Suppressor macrophage (primary cell): ENCODE results near the gene MEIOSIN.
"Not testable (repeated sequence)": the region's sequence is repeated elsewhere in the genome, so short reads cannot be mapped to it uniquely, and the experiment has no call there.

Source experiments
- DNase-seq, 4 experiments: peaks; one replicate each; pipeline ENCODE4 v3.0.0-alpha.2; 2020 to 2022

MEIOSIN gene

DNA sequence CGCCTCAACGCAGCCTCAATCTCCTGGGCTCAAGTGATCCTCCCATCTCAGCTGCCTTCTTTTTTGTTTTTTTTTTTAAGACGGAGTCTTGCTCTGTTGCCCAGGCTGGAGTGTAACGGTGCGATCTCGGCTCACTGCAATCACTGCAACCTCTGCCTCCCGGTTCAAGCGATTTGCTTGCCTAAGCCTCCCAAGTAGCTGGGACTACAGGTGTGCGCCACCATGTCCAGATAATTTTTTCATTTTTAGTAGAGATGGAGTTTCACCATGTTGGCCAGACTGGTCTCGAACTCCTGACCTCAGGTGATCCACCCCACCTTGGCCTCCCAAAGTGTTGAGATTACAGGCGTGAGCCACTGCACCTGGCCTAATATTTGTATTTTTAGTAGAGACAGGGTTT is 13.2 kb upstream of the MEIOSIN start:
- DNase-seq: not testable (repeated sequence)

GRCh38 chr19:45728683-45729082 is 4.6 kb upstream of the MEIOSIN start:
- DNase-seq: not testable (repeated sequence)

GRCh38 chr19:45729800-45730290 is 3.4 kb upstream of the MEIOSIN start:
- DNase-seq: peak; percentile 17 to 53 (median 34)

DNA sequence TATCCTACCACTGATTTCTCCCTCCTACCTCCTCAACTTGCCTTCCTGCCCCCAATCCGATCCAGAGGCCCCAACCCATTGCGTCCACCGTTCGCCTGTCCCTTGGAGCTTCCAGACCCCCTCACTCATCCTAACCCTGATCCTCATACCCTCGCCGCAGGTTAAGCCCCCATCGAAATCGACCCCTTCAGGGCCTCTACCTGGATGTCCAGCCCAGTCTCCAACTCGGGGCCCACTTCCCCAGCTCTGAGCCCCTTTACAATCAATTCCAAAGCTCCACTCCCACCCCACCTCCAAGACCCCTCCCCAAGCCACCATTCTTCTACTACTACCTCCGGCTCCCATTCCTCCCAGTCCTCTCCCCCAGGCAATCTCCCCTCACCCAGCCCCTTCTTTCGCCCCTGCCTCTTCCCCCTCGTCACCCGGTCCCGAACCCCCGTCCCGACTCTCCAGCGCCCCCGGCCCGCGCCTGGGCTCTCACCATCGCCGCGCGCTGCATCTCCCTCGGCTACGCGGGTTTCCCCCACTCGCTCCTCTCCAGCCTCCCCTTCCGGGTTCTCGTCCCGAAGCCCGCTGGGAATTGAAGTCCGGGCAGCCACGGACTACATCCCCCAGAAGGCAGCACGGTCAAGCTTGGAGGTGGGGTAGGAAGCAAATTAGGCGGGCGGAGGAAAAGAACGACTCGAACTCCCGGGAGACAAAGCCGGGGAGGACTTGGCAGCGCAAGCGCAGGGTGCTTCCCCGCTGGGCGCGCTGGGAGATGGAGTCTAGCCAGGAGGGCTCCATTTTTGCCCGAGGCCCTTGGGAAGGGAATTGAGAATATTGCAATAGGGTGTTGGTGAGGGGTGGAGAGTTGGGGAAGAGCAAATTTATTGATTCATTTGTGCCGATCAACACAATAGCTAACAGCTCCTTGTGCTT is 2.6 kb upstream of the MEIOSIN start, which contains the start of gene FBXO46:
TSS of gene FBXO46 (minus strand) at position 529 of the 921 bp plus-strand sequence. CDS start 17,401 bp downstream, outside the sequence.
- DNase-seq: peak; percentile 96 to 98 (median 98)

DNA sequence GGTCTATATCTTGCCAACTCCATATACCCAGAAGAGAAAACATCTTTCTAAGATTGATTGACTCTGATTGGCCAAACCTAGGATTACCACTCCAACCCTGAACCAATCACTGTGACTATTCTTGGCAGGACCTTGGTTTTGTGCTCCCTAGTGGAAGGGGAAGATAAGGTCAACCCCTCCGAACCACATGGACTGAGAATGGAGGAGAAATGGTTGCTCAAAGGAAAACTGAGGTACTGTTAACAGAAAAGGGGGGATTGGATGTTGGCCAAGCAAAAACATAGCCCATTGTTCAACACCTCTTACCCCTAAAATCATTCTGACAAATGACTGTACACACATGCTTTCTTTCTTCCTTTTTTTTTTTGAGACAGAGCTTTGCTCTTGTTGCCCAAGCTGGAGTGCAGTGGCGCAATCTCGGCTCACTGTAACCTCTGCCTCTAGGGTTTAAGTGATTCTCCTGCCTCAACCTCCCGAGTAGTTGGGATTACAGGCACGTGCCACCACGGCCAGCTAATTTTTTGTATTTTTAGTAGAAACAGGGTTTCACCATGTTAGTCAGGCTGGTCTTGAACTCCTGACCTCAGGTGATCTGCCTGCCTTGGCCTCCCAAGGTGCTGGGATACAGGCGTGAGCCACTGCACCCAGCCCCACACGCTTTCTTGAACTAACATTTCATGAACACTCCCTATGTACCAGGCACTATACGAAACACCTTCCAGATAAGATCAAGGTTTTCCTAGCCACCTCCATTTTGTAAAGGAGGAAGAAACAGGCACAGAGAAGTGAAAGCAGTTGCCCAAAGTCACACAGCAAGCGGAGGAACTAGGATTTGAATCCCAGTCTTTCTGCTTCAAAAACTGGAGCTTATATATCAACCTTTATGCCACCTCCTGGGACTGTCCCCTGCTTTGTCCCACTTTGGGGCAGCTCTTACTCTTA is 6.5 kb downstream of the MEIOSIN start:
- DNase-seq: peak; percentile 27 to 60 (median 51)

DNA sequence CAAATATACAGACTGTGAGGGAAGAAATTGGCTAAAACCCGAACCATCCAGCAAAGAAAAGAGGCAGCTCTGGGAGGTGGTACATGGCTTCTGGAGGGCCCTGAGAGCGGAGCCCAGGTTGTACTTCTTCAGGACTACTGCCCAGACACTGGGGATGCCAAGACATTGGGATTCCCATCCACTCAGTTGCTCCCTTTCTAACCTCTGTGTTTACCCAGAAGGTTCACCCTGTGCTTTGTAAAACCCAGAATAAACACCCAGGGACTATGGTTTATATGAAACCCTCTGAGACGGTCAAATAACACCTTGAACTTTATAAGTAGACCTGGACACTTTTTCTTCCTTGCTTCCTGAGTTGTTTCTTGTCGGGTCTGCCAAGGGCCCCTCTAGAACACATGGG is 9.7 kb downstream of the MEIOSIN start:
- DNase-seq: no peak

DNA sequence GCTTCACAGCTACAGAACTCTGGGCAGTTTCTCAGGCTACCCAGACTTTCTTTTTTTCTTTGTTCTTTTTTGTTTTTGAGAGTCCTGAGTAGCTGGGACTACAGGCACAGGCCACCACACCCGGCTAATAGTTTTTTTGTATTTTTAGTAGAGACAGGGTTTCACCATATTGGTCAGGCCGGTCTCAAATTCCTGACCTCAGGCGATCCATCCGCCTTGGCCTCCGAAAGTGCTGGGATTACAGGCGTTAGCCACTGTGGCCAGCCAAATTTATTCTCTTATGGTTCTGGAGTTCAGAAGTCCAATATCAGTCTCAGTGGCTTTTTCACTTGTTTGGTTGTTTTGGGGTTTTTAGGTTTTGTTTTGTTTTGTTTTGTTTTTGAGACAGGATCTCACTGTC is 12.4 kb downstream of the MEIOSIN start:
- no peak for DNase-seq

DNA sequence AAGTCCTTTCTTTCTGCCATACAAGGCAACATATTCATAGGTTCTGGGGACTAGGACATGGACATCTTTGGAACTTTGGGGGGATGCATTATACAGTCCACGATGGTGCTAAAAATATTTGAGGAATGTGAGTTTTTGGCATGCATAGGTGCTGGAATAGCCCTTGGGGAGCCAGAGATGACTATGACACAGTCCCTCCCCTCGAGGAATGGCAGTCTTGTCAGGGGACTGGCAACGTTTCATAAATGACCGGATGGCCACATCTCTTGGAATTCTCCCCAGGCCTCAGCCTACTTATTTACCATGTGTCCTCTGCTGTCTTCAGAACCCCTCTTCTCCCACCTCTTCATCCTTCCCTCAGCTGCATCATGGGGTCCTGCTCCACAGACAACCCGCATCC is 13.6 kb downstream of the MEIOSIN start:
- no peak for DNase-seq

DNA sequence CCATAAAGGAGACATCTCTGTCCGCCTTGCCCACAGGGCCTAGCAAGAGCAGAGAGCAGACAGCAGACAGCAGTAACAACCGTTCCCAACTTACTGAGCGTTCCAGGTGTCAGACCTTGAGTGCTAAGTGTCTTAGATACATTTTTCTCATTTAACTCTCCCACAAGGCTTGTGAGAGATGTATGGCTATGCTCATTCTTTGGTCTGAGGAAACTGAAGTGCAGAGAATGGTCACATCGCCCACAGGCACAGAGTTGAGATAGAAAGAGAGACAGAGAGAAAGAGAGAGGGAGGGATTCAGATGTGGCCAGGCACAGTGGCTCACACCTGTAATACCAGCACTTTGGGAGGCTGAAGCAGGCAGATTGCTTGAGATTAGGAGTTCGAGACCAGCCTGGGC is 14.3 kb downstream of the MEIOSIN start:
- DNase-seq: no peak

DNA sequence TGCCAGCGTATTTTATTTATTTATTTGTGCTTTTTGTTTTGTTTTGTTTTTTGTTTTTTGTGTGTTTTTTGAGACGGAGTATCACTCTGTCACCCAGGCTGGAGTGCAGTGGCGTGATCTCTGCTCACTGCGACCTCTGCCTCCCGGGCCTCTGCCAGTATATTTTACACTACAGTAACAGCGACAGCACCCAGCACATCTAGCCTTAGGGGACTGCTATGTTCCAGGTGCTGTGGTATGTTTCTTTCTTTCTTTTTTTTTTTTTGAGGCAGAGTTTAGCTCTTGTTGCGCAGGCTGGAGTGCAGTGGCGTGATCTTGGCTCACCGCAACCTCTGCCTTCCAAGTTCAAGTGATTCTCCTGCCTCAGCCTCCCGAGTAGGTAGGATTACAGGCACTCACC is 18.2 kb downstream of the MEIOSIN start:
- not testable (repeated sequence) for DNase-seq

- DNase-seq: peak in 2 of 4 experiments; percentile 24 to 36
These were observed 19.4 kb downstream of the MEIOSIN start for GRCh38 chr19:45752639-45753038.

GRCh38 chr19:45753548-45753947 is 20.3 kb downstream of the MEIOSIN start:
- DNase-seq: no peak

- DNase-seq: no peak
These were observed 21.1 kb downstream of the MEIOSIN start for GRCh38 chr19:45754323-45754722.

GRCh38 chr19:45757695-45758094 is 24.5 kb downstream of the MEIOSIN start:
- no peak for DNase-seq

DNA sequence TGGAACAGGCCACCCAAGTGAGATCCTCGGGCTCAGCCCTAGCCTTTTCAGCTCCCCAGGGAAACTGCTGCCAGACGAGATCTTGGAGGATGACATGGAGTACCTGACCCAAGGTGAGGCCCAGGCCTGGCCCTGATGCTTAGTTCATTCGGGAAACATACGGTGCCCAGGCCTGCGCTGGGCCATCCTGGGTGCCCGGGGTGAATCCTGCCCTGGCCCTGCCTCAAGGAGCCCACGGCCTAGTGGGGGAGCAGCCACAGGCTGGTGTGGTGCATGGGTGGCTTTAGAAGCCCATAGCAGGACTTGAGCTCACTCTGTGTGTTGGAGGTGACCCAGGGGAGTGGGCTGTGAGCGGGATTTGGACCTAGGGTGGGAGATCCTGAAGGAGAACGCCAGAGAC is 25.7 kb downstream of the MEIOSIN start:
- no peak for DNase-seq

DNA sequence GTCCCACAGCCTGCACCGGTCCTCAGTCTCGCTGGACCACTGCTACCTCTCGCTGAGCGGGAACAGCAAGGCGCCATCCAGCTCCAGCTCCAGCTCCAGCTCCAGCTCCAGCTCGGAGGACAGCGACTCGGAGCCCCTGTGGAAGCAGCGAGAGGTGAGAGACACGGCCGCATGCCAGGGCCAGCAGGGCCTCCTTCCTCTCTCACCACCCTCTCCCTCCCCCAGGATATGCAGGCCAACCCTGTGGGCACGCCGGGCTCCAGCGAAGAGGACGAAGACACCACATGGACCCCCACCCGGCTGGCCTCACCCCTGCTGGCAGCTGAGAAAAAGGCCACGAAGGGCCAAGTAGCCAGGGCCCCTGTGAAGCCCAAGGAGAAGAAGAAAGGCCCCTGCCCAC is 28.5 kb downstream of the MEIOSIN start:
- no peak for DNase-seq

GRCh38 chr19:45762870-45763631 is 29.8 kb downstream of the MEIOSIN start:
- DNase-seq: no peak

- DNase-seq: no peak
These were observed 30.6 kb downstream of the MEIOSIN start for GRCh38 chr19:45763691-45764294.

DNA sequence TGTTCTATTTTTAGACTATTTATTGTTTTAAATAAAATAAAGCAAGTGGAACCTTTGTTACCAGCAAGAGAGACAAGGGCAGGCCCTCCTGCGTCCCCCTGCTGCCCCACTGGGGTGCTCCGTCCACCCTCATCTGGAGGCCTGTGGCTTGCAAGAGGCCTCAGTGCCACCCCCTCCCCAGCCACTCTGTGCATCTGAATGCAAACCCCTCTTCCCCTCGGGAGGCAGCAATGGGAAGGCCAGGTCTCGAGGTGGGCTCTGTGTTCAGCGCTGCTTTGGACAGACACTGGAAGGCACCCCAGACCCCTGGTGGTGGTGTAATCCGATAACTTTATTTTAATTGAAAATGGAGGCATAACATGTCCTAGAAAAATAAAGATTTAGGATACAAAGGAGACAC is 31.2 kb downstream of the MEIOSIN start:
- DNase-seq: no peak

- DNase-seq: no peak
These were observed 31.9 kb downstream of the MEIOSIN start for GRCh38 chr19:45764945-45765701.

- no peak for DNase-seq
These were observed 32.6 kb downstream of the MEIOSIN start for GRCh38 chr19:45765702-45766295.
